Endothelial cell of umbilical vein (primary cell): ENCODE measurements around the gene OR10J1. TPM values are rescaled to one million over a fixed set of nuclear protein-coding genes. Genes with fewer than 3 reads are reported as not detected.

ENCODE experiments used
- BruUV-seq: library from RNA; stranded (reverse); fragments of 400-500 nt; replicated peaks from 2 replicates; lab custom pipeline; 2021; lab: Mats Ljungman, UMichigan
- CTCF ChIA-PET: fragments of 300-600, 350-600 bp; sonication (Branson Sonifier 250); formaldehyde crosslinking; loops from one replicate; lab custom pipeline; 2021; ENCODE audit warnings: antibody characterized with exemption, inconsistent platforms; lab: Charles Lee
- POLR2A ChIA-PET: fragments of 300-600, 350-600 bp; sonication (Branson Sonifier 250); formaldehyde crosslinking; loops from one replicate; lab custom pipeline; 2021; ENCODE audit warnings: antibody characterized with exemption, inconsistent platforms; lab: Charles Lee
- DNase-seq: peaks from one replicate; pipeline ENCODE4 v3.0.0-alpha.2; 2011; ENCODE audit warnings: low read depth, low spot score
- FAIRE-seq: peaks from 2 replicates; lab custom pipeline; 2011; peaks lifted over from hg19 to GRCh38; lab: Jason Lieb, UNC
- H2AFZ ChIP-seq: 2 replicates; pipeline ENCODE4 v1.6.0; 2012; ENCODE audit warnings: low read depth, low read length, control low read depth, inconsistent platforms
- H3K27ac ChIP-seq: 2 replicates; pipeline ENCODE4 v1.5.1; 2011; ENCODE audit warnings: low read depth, mild to moderate bottlenecking, control low read depth, low read length, moderate library complexity; ENCODE audit not compliant: insufficient read depth
- H3K27me3 ChIP-seq, 2 experiments: 2 replicates each; pipeline versions ENCODE4 v1.6.0 to v1.6.1; 2011; ENCODE audit warnings: low read length in 2 of 2, mixed read lengths in 1 of 2; ENCODE audit not compliant: control insufficient read depth in 2 of 2, insufficient read depth in 2 of 2
- H3K36me3 ChIP-seq, 2 experiments: 2 replicates in 1 of 2; 3 replicates in 1 of 2; pipeline ENCODE4 v1.5.1; 2011; ENCODE audit warnings: low read length in 2 of 2, mild to moderate bottlenecking in 1 of 2, moderate library complexity in 1 of 2; ENCODE audit not compliant: control insufficient read depth in 2 of 2, insufficient read depth in 2 of 2; ENCODE audit errors: extremely low read depth in 1 of 2
- H3K4me1 ChIP-seq: 3 replicates; pipeline ENCODE4 v1.5.1; 2011; ENCODE audit warnings: mild to moderate bottlenecking, low read length; ENCODE audit not compliant: control insufficient read depth, insufficient read depth; ENCODE audit errors: extremely low read depth
- H3K4me2 ChIP-seq: 2 replicates; pipeline ENCODE4 v1.6.1; 2011; ENCODE audit warnings: low read length, control low read depth, mixed read lengths; ENCODE audit not compliant: insufficient read depth
- H3K4me3 ChIP-seq, 3 experiments: fragments of 200-600 bp in 1 of 3; sonication (generic), shearing (Covaris generic) in 1 of 3; replicated peaks in 1 of 3; 2 replicates each; pipeline ENCODE4 v1.5.1; 2011 to 2016; ENCODE audit warnings: control low read depth in 3 of 3, low read length in 3 of 3, mild to moderate bottlenecking in 2 of 3, inconsistent platforms in 1 of 3, low read depth in 1 of 3, moderate library complexity in 1 of 3; ENCODE audit not compliant: insufficient read depth in 1 of 3
- H3K79me2 ChIP-seq: 2 replicates; pipeline ENCODE4 v1.6.0; 2012; ENCODE audit warnings: low read length, inconsistent platforms; ENCODE audit not compliant: control insufficient read depth, insufficient read depth
- H3K9ac ChIP-seq: replicated peaks from 2 replicates; pipeline ENCODE3; 2011; ENCODE audit warnings: low read length, control low read depth; ENCODE audit not compliant: insufficient read depth; ENCODE audit errors: extremely low read depth
- H3K9me1 ChIP-seq: replicated peaks from 3 replicates; pipeline ENCODE4 v1.6.0; 2011; ENCODE audit warnings: mild to moderate bottlenecking, low read length; ENCODE audit not compliant: control insufficient read depth, insufficient read depth; ENCODE audit errors: extremely low read depth
- H3K9me3 ChIP-seq: replicated peaks from 2 replicates; pipeline ENCODE4 v1.5.1; 2012; ENCODE audit warnings: low read length, inconsistent platforms; ENCODE audit not compliant: control insufficient read depth, insufficient read depth
- H4K20me1 ChIP-seq: replicated peaks from 2 replicates; pipeline ENCODE3; 2011; ENCODE audit warnings: mild to moderate bottlenecking, low read length; ENCODE audit not compliant: control insufficient read depth, insufficient read depth; ENCODE audit errors: extremely low read depth
- EZH2 ChIP-seq: IDR thresholded peaks from 2 replicates; pipeline ENCODE4 v1.6.1; 2012; ENCODE audit warnings: borderline replicate concordance, low read depth, mild to moderate bottlenecking, moderate library complexity, low read length, inconsistent platforms; ENCODE audit not compliant: severe bottlenecking
- FOS ChIP-seq: IDR thresholded peaks from 2 replicates; pipeline ENCODE4 v1.6.1; 2011; ENCODE audit warnings: mild to moderate bottlenecking, low read length, moderate library complexity, borderline replicate concordance; ENCODE audit not compliant: insufficient read depth
- GATA2 ChIP-seq: IDR thresholded peaks from 2 replicates; pipeline ENCODE4 v1.7.0; 2011; ENCODE audit warnings: low read depth, mild to moderate bottlenecking, moderate library complexity, mixed read lengths, low read length; ENCODE audit not compliant: insufficient read length, insufficient read depth
- JUN ChIP-seq: IDR thresholded peaks from 2 replicates; pipeline ENCODE4 v1.6.1; 2011; ENCODE audit warnings: borderline replicate concordance, low read depth; ENCODE audit not compliant: insufficient read length, insufficient read depth
- MAX ChIP-seq: IDR thresholded peaks from 2 replicates; pipeline ENCODE4 v1.6.1; 2011; ENCODE audit not compliant: insufficient read depth, insufficient read length
- MYC ChIP-seq: IDR thresholded peaks from one replicate; pipeline ENCODE4 v1.6.1; 2011; ENCODE audit warnings: mild to moderate bottlenecking, low read depth, low read length
- POLR2A ChIP-seq: IDR thresholded peaks from 2 replicates; pipeline ENCODE4 v1.6.1; 2012; ENCODE audit warnings: low read depth, mild to moderate bottlenecking, control low read depth, low read length
- POLR2AphosphoS5 ChIP-seq: IDR thresholded peaks from 2 replicates; pipeline ENCODE4 v1.6.1; 2012; ENCODE audit warnings: low read depth, mild to moderate bottlenecking, control low read depth, low read length, moderate library complexity; ENCODE audit not compliant: insufficient read depth
- dilution Hi-C: fragments of 300-500 bp; cut with MboI; formaldehyde crosslinking; loops from one replicate; pipeline ENCODE4 v1.15.0; 2019; ENCODE audit warnings: low sequenced_read_pairs; ENCODE audit not compliant: extremely low pct_ligation_motif_present
- intact Hi-C: fragments of 100-400 bp; cut with micrococcal nuclease; formaldehyde crosslinking; loops from one replicate; pipeline ENCODE4 v1.10.0; 2022
- polyA plus RNA-seq, 4 experiments: library from polyadenylated mRNA; depleted of rRNA in 3 of 4; stranded (reverse) in 3 of 4; unstranded in 1 of 4; fragments of >200 nt; gene quantifications; 2 replicates each; pipeline versions ENCODE4 v1.2.1 to v1.2.3, GENCODE V29; 2011 to 2012; ENCODE audit warnings: missing spikeins in 1 of 4
- total RNA-seq: library from RNA; stranded (reverse); gene quantifications from 2 replicates; pipeline ENCODE4 v1.2.3, GENCODE V29; 2021
- TF ChIP-seq, protein P1 (sequence below), 2 donors: IDR thresholded peaks; 1 replicate in 1 of 2; 2 replicates in 1 of 2; pipeline ENCODE4 v1.5.1; 2011; ENCODE audit warnings: low read length in 2 of 2, mild to moderate bottlenecking in 2 of 2, moderate library complexity in 2 of 2, control low read depth in 1 of 2, inconsistent platforms in 1 of 2, low read depth in 1 of 2; ENCODE audit not compliant: insufficient read depth in 1 of 2; ENCODE audit errors: extremely low read depth in 1 of 2

Gene OR10J1
- total and polyA plus RNA-seq, 2 donors (not counting 3 experiments of a cell fraction or from before 2014, with no cell fraction given) = not detected

DNA sequence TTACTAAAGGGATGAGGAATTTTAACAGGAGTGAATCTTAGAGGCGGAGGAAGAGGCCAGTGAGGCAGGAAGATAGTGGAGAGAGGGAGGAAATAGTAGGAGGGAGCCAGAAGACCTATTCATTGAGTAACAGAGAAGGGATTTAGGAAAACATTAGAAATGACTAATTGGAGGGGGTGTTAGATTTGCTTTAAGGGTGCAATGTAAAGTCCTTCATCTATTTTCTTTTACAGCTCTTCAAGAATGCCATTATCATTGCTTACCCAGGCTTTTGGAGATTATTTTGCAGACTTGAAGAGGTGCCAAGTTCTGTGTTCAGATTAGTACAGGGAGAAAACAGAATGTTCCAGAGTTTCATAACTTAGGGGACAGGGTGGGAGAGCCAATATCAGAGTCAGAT, 33.8 kb downstream of the OR10J1 start:
- no peaks in the 10 kb centered on the region for H3K27me3 ChIP-seq
- H3K9me3 ChIP-seq = no peaks in the 10 kb centered on the region
- no peak overlapping the region for H2AFZ ChIP-seq
- peak overlapping the region; percentile 33 for H3K9ac ChIP-seq
- no peaks in the 10 kb centered on the region for H4K20me1 ChIP-seq
- no TSS peak for BruUV-seq
- peak overlapping the region; percentile 41 for H3K27ac ChIP-seq
- peaks cover 52% of the 10 kb centered on the region for H3K4me1 ChIP-seq
- FAIRE-seq (peak; percentile 81), DNase-seq (peak; percentile 83)
- dilution Hi-C loops (no loop called here), intact Hi-C loops (loop anchor here (1.0 to 5.0 kb wide), 10 partner anchors 20 to 449 kb away; no protein-coding TSS in a partner anchor)
- TF ChIP-seq MAX (no peak), JUN (peak; percentile 53), FOS (peak; percentile 78), MYC (no peak), POLR2A (peak; percentile 60), POLR2AphosphoS5 (peak; percentile 76), EZH2 (no peak), GATA2 (peak; percentile 93)
- TF ChIP-seq, protein P1, sequence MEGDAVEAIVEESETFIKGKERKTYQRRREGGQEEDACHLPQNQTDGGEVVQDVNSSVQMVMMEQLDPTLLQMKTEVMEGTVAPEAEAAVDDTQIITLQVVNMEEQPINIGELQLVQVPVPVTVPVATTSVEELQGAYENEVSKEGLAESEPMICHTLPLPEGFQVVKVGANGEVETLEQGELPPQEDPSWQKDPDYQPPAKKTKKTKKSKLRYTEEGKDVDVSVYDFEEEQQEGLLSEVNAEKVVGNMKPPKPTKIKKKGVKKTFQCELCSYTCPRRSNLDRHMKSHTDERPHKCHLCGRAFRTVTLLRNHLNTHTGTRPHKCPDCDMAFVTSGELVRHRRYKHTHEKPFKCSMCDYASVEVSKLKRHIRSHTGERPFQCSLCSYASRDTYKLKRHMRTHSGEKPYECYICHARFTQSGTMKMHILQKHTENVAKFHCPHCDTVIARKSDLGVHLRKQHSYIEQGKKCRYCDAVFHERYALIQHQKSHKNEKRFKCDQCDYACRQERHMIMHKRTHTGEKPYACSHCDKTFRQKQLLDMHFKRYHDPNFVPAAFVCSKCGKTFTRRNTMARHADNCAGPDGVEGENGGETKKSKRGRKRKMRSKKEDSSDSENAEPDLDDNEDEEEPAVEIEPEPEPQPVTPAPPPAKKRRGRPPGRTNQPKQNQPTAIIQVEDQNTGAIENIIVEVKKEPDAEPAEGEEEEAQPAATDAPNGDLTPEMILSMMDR (IDR thresholded peaks at IDR 0.05; ENCODE audit: extremely low read depth in 1 of 2, insufficient read depth in 1 of 2, low read depth in 1 of 2, low read length in 2 of 2) = no peak
- POLR2A ChIA-PET = no interaction called here
- no peaks in the 10 kb centered on the region for H3K79me2 ChIP-seq
- H3K4me3 ChIP-seq = peak overlapping the region in 1 of 3 experiments; percentile 6
- CTCF ChIA-PET = interaction anchor here (0.7 to 2.7 kb wide), 6 partner anchors 11 to 326 kb away, joined by 3 to 7 read pairs (median 4); partner anchors contain the start of gene DUSP23
- H3K36me3 ChIP-seq = no peaks in the 10 kb centered on the region
- H3K4me2 ChIP-seq = peak overlapping the region; percentile 20
- no peaks in the 10 kb centered on the region for H3K9me1 ChIP-seq
